GM19193 (cell line): ENCODE measurements around the gene POU2F1.

Experiments used
- POLR2A ChIP-seq: IDR thresholded peaks from 4 replicates; pipeline ENCODE4 v1.6.1; 2011; ENCODE audit not compliant: insufficient read depth, insufficient read length; ENCODE audit errors: extremely low read depth

Gene POU2F1

GRCh38 chr1:167423684-167424619, 203.3 kb downstream of the POU2F1 start:
- TF ChIP-seq POLR2A, result no peak

- TF ChIP-seq POLR2A, result no peak
Observed at GRCh38 chr1:167425482-167425881, 204.8 kb downstream of the POU2F1 start.

- TF ChIP-seq POLR2A, result no peak
Observed at GRCh38 chr1:167426716-167427115, 206.0 kb downstream of the POU2F1 start.

- no peak for TF ChIP-seq POLR2A
Observed at GRCh38 chr1:167427848-167428247, 207.2 kb downstream of the POU2F1 start.

- no peak for TF ChIP-seq POLR2A
Observed at GRCh38 chr1:167428395-167428794, 207.7 kb downstream of the POU2F1 start.

- no peak for TF ChIP-seq POLR2A
Observed at GRCh38 chr1:167429612-167430011, 208.9 kb downstream of the POU2F1 start.

GRCh38 chr1:167430134-167430848, 209.6 kb downstream of the POU2F1 start:
- TF ChIP-seq POLR2A, result no peak

- TF ChIP-seq POLR2A, result no peak
Observed at GRCh38 chr1:167430849-167431242, 210.2 kb downstream of the POU2F1 start.

GRCh38 chr1:167431261-167431908, 210.7 kb downstream of the POU2F1 start:
- no peak for TF ChIP-seq POLR2A

GRCh38 chr1:167431909-167432650, 211.4 kb downstream of the POU2F1 start:
- no peak for TF ChIP-seq POLR2A

- no peak for TF ChIP-seq POLR2A
Observed at GRCh38 chr1:167432780-167433179, 212.1 kb downstream of the POU2F1 start.

- no peak for TF ChIP-seq POLR2A
Observed at GRCh38 chr1:167433884-167434283, 213.2 kb downstream of the POU2F1 start.

- TF ChIP-seq POLR2A, result no peak
Observed at GRCh38 chr1:167434306-167434705, 213.6 kb downstream of the POU2F1 start.

GRCh38 chr1:167435484-167435883, 214.8 kb downstream of the POU2F1 start:
- TF ChIP-seq POLR2A, result no peak
